ENCODE results near the gene WDFY4.

DNA sequence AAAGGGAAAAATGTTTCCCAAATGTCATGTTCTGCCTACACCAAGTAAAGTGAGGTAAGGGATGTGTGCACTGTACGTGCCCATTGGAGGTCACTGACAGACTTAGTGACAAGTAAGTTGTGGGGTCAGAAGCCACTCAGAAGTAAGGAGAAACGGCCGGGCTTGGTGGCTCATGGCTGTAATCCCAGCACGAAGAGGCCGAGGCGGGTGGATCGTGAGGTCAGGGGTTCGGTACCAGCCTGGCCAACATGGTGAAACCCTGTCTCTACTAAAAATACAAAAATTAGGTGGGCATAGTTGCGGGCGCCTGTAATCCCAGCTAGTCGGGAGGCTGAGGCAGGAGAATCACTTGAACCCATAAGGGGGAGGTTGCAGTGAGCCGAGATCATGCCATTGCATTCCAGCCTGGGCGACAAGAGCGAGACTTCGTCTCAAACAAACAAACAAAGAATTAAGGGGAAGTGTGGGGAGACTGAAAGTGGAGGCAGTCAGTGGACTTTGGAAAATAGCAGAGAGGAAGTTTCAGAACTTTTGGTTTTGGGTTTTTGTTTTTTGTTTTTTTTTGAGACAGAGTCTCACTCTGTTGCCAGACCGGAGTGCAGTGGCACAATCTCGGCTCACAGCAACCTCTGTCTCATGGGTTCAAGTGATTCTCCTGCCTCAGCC, 114.8 kb downstream of the WDFY4 start:
- TF ChIP-seq, protein P1, sequence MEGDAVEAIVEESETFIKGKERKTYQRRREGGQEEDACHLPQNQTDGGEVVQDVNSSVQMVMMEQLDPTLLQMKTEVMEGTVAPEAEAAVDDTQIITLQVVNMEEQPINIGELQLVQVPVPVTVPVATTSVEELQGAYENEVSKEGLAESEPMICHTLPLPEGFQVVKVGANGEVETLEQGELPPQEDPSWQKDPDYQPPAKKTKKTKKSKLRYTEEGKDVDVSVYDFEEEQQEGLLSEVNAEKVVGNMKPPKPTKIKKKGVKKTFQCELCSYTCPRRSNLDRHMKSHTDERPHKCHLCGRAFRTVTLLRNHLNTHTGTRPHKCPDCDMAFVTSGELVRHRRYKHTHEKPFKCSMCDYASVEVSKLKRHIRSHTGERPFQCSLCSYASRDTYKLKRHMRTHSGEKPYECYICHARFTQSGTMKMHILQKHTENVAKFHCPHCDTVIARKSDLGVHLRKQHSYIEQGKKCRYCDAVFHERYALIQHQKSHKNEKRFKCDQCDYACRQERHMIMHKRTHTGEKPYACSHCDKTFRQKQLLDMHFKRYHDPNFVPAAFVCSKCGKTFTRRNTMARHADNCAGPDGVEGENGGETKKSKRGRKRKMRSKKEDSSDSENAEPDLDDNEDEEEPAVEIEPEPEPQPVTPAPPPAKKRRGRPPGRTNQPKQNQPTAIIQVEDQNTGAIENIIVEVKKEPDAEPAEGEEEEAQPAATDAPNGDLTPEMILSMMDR (IDR thresholded peaks at IDR 0.05; ENCODE audit: insufficient read depth, low read depth, low read length) = no peak
- TF ChIP-seq EZH2 (IDR thresholded peaks at IDR 0.05; ENCODE audit: insufficient read depth, low read length) = no peak

All from astrocyte (in vitro differentiated cells and primary cell).